Endodermal cell (in vitro differentiated cells): ENCODE data around the gene EIF2AK2. TPM values are rescaled to one million over a fixed set of nuclear protein-coding genes. Genes with fewer than 3 reads are reported as not detected.

Experiments
- DNase-seq: peaks from one replicate; pipeline ENCODE4 v3.0.0-alpha.2; 2017
- H3K27ac ChIP-seq: 2 replicates; pipeline ENCODE4 v1.5.1; 2013; ENCODE audit warnings: mild to moderate bottlenecking, low read depth, low read length, moderate library complexity
- H3K27me3 ChIP-seq: 2 replicates; pipeline ENCODE4 v1.6.1; 2013; ENCODE audit warnings: mild to moderate bottlenecking, low read length, moderate library complexity; ENCODE audit not compliant: insufficient read depth, control insufficient read depth, poor library complexity, severe bottlenecking
- H3K36me3 ChIP-seq: 2 replicates; pipeline ENCODE4 v1.7.0; 2013; ENCODE audit warnings: mild to moderate bottlenecking, low read length, moderate library complexity; ENCODE audit not compliant: control insufficient read depth, insufficient read depth
- H3K4me1 ChIP-seq: one replicate; pipeline ENCODE4 v1.7.0; 2013; ENCODE audit warnings: low read length; ENCODE audit not compliant: control insufficient read depth, insufficient read depth
- H3K4me3 ChIP-seq: 2 replicates; pipeline ENCODE4 v1.5.1; 2013; ENCODE audit warnings: mild to moderate bottlenecking, low read length, moderate library complexity
- H3K9ac ChIP-seq: 2 replicates; pipeline ENCODE4 v1.6.1; 2013; ENCODE audit warnings: mild to moderate bottlenecking, low read length, moderate library complexity; ENCODE audit not compliant: poor library complexity, severe bottlenecking; ENCODE audit errors: extremely low read depth
- H3K9me3 ChIP-seq: 2 replicates; pipeline ENCODE4 v1.6.1; 2013; ENCODE audit warnings: mild to moderate bottlenecking, low read length, moderate library complexity; ENCODE audit not compliant: control insufficient read depth
- H3K27ac Mint-ChIP-seq: 2 replicates; pipeline ENCODE4 v1.8.0; 2020; ENCODE audit warnings: mixed read lengths
- H3K27me3 Mint-ChIP-seq: 2 replicates; pipeline ENCODE4 v1.8.0; 2021; ENCODE audit warnings: mild to moderate bottlenecking, mixed read lengths; ENCODE audit not compliant: insufficient read depth
- H3K36me3 Mint-ChIP-seq: 2 replicates; pipeline ENCODE4 v1.8.0; 2020; ENCODE audit warnings: low read depth, mixed read lengths
- H3K4me1 Mint-ChIP-seq: 2 replicates; pipeline ENCODE4 v1.8.0; 2020; ENCODE audit warnings: mixed read lengths
- H3K4me3 Mint-ChIP-seq: 2 replicates; pipeline ENCODE4 v1.8.0; 2020; ENCODE audit warnings: mild to moderate bottlenecking, moderate library complexity, mixed read lengths
- H3K9me3 Mint-ChIP-seq: 2 replicates; pipeline ENCODE4 v1.8.0; 2020; ENCODE audit warnings: mild to moderate bottlenecking, mixed read lengths
- CTCF ChIP-seq: fragments of 200-600 bp; sonication (generic); conservative IDR thresholded peaks from 2 replicates; pipeline ENCODE4 v1.5.0; 2021; ENCODE audit warnings: antibody characterized with exemption, mild to moderate bottlenecking
- WGBS, 2 experiments: methylation state at CpG; one replicate each; pipeline versions ENCODE4 v1.1.5 to v1.1.7; 2013; ENCODE audit warnings: missing lambda C conversion rate in 2 of 2, mixed read lengths in 1 of 2; ENCODE audit not compliant: insufficient coverage in 1 of 2, insufficient read length in 1 of 2; 5-methylcytosine and 5-hydroxymethylcytosine counted together
- total RNA-seq, 2 donors: library from RNA; stranded (reverse); fragmentation: NEBNext Ultra II Directional in 1 of 2; extraction: Animal tissue kit (Norgen Biotek cat#: 25700) in 1 of 2; gene quantifications; 2 replicates in 1 of 2; 3 replicates in 1 of 2; pipeline ENCODE4 v1.2.1, GENCODE V29; 2021

The EIF2AK2 gene
- total RNA-seq, 2 donors from 2014 or later: 35.4 to 41.2 TPM

GRCh38 chr2:37148325-37148724, 8.5 kb downstream of the EIF2AK2 start:
- no peaks in the 10 kb centered on the region for H3K4me1 ChIP-seq
- Mint-ChIP-seq H3K4me1 (peaks cover 4% of the 10 kb centered on the region), H3K36me3 (peaks cover 44% of the 10 kb centered on the region), H3K27ac (no peak overlapping the region), H3K9me3 (no peaks in the 10 kb centered on the region), H3K4me3 (no peak overlapping the region), H3K27me3 (no peaks in the 10 kb centered on the region)
- DNase-seq: no peak
- no peak overlapping the region for H3K27ac ChIP-seq
- H3K9ac ChIP-seq: no peak overlapping the region
- H3K9me3 ChIP-seq: no peaks in the 10 kb centered on the region
- peaks cover 42% of the 10 kb centered on the region for H3K36me3 ChIP-seq
- 95 to 96% methylated on average over 7 of the region's 7 CpGs for WGBS, 2 experiments
- no peak for TF ChIP-seq CTCF
- no peak overlapping the region for H3K4me3 ChIP-seq
- no peaks in the 10 kb centered on the region for H3K27me3 ChIP-seq

GRCh38 chr2:37146062-37146461, 10.7 kb downstream of the EIF2AK2 start:
- no peak for DNase-seq
- TF ChIP-seq CTCF: no peak
- Mint-ChIP-seq H3K27me3 (no peaks in the 10 kb centered on the region), H3K9me3 (no peaks in the 10 kb centered on the region), H3K27ac (no peak overlapping the region), H3K36me3 (peaks cover 34% of the 10 kb centered on the region), H3K4me3 (no peak overlapping the region), H3K4me1 (peaks cover 4% of the 10 kb centered on the region)
- Histone ChIP-seq H3K36me3 (peaks cover 51% of the 10 kb centered on the region), H3K27me3 (no peaks in the 10 kb centered on the region), H3K27ac (no peak overlapping the region), H3K4me1 (no peaks in the 10 kb centered on the region), H3K4me3 (no peak overlapping the region), H3K9ac (no peak overlapping the region), H3K9me3 (no peaks in the 10 kb centered on the region)
- 98% methylated on average over 2 of the region's 2 CpGs; no CpG with 5 or more reads in 1 of the 2 experiments for WGBS, 2 experiments

GRCh38 chr2:37143974-37144373, 12.8 kb downstream of the EIF2AK2 start:
- no peak for TF ChIP-seq CTCF
- peaks cover 47% of the 10 kb centered on the region for H3K36me3 Mint-ChIP-seq

More at GRCh38 chr2:37143974-37144373, 12.8 kb downstream of the EIF2AK2 start:
- Histone ChIP-seq H3K4me3 (no peak overlapping the region), H3K4me1 (no peaks in the 10 kb centered on the region), H3K9ac (no peak overlapping the region), H3K27ac (no peak overlapping the region), H3K9me3 (no peaks in the 10 kb centered on the region), H3K27me3 (no peaks in the 10 kb centered on the region), H3K36me3 (peaks cover 65% of the 10 kb centered on the region)
- Mint-ChIP-seq H3K4me3 (no peak overlapping the region), H3K27me3 (no peaks in the 10 kb centered on the region), H3K4me1 (no peaks in the 10 kb centered on the region), H3K27ac (no peak overlapping the region), H3K9me3 (no peaks in the 10 kb centered on the region)
- DNase-seq: no peak
- 93 to 100% methylated on average over 1 of the region's 1 CpG for WGBS, 2 experiments
